Effector memory CD4-positive, alpha-beta T cell (primary cell): Measurements from ENCODE around the gene AMZ2.

Experiments
- DNase-seq, 3 donors: peaks; one replicate each; pipeline ENCODE4 v3.0.0-alpha.2; 2020
- H3K27ac ChIP-seq: 2 replicates; pipeline ENCODE4 v1.7.0; 2013; ENCODE audit warnings: mild to moderate bottlenecking, low read length, moderate library complexity; ENCODE audit not compliant: insufficient read depth, poor library complexity, severe bottlenecking
- H3K27me3 ChIP-seq: replicated peaks from 2 replicates; pipeline ENCODE4 v1.7.0; 2013; ENCODE audit warnings: mild to moderate bottlenecking, low read length; ENCODE audit not compliant: insufficient read depth, control insufficient read depth, poor library complexity, severe bottlenecking
- H3K36me3 ChIP-seq: 2 replicates; pipeline ENCODE4 v1.7.0; 2013; ENCODE audit warnings: mild to moderate bottlenecking, low read length, moderate library complexity; ENCODE audit not compliant: control insufficient read depth, insufficient read depth
- H3K4me1 ChIP-seq: 2 replicates; pipeline ENCODE4 v1.7.0; 2013; ENCODE audit warnings: low read length, mild to moderate bottlenecking; ENCODE audit not compliant: control insufficient read depth, insufficient read depth, poor library complexity, severe bottlenecking
- H3K4me3 ChIP-seq: 2 replicates; pipeline ENCODE4 v1.7.0; 2013; ENCODE audit warnings: low read length, low read depth, mild to moderate bottlenecking; ENCODE audit not compliant: insufficient read depth, poor library complexity, severe bottlenecking
- H3K9me3 ChIP-seq: 2 replicates; pipeline ENCODE4 v1.7.0; 2013; ENCODE audit warnings: mild to moderate bottlenecking, low read length, moderate library complexity; ENCODE audit not compliant: control insufficient read depth

AMZ2 gene

GRCh38 chr17:68290268-68290954, 42.6 kb downstream of the AMZ2 start:
- H3K9me3 ChIP-seq: no peaks in the 10 kb centered on the region
- H3K27ac ChIP-seq: peak overlapping the region; percentile 96
- no peaks in the 10 kb centered on the region for H3K27me3 ChIP-seq
- peak overlapping the region; percentile 80 for H3K4me3 ChIP-seq
- peaks cover 25% of the 10 kb centered on the region for H3K4me1 ChIP-seq
- peak; percentile 64 to 69 (median 67) for DNase-seq
- H3K36me3 ChIP-seq: no peaks in the 10 kb centered on the region

DNA sequence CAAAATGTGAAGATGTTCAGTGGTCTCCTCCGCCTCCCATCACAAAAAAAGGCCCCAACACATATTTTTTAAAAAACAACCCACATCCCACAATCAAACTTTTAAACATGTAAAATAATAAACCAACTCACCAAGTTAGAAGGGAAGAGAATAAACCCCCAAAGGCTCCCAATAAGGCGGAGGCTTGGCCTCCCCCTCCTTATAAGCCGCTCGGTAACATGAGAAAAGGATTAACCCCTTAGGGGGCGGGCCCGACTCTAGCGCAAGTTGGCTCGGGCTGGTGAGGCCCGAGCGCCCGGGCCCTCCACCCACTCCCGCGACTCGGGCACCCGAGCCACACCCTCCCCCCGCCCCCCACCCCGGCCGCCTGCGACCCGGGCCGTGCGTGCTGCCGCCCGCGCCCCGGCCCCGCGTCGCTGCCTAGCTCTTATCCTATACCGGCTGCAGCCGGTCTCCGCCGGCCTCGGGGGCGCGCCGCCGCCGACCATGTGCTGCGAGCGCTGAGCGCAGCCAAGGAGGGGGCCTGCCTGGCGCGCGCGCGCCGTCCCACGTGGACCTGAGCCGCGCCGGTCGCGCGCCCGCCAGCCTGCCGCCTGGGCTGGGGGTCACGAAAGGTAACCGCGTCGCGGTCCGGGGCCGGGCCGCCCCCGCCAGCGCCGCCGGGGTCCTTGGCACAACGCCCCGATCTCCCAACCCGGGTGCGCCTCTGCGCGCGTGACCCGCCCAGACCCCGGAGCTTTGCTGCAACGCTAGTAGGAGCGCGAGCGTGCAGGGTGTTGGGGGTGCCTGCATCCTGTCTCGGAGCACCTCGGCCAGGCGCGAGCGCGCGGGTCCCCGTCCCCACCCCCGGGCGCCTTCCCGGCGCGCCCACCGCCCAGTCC, 43.4 kb downstream of the AMZ2 start, which contains the start of the genes ARSG and SLC16A6:
ARSG (plus strand) TSS at position 541 of the 881 bp plus-strand sequence. CDS start 15,999 bp downstream, outside the sequence.
SLC16A6 (minus strand) TSS at position 173 of the 881 bp plus-strand sequence. CDS start 12,807 bp downstream, outside the sequence.
- DNase-seq: peak; percentile 69 to 77 (median 74)
- Histone ChIP-seq H3K4me3 (peak within 1 kb of the TSS; percentile 80), H3K9me3 (no peaks in the 10 kb centered on the region), H3K4me1 (peaks cover 31% of the 10 kb centered on the region), H3K27ac (peak within 1 kb of the TSS; percentile 96), H3K36me3 (no peaks in the 10 kb centered on the region), H3K27me3 (no peaks in the 10 kb centered on the region)

DNA sequence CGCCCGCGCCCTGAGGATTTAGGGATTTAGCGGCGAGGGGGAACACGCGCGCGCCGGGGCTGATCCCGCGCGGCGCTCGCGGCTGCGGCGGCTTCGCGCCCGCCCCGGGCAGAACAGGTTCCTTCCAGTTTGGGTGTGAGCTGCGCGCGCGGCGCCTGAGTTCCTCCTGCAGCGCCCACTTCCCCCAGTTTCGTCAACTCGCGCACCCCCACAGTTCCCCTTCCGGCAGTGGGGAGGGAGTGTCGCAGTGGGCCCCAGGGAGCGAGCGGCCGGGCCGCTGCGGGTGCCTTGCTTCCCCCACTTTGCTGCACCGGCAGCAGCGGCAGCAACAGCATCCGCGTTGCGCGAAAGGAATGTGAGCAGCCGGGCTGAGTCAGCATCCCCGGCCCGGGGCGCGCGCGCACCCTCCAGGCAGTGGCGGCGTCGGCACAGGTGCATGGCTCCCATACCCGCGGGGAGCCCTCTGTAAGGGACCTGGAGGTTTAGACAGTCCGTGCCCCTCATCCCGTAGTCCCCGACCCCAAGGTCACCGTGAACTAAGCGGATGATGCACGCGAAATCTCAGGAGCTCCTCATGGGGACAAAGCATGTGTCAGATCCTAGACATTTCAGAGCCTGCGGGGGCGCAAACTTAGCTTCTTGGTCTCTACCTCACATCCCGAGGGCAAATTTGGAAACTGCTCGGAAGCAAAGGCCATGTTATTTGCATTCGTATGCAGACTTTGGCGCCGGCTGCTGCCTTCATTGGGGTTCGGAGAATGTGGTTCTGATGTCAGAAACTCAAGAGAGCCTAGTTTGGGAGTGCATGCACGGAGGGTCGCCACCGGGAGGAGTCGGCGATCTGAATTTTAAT, 44.2 kb downstream of the AMZ2 start:
- no peaks in the 10 kb centered on the region for H3K27me3 ChIP-seq
- peaks cover 39% of the 10 kb centered on the region for H3K4me1 ChIP-seq
- peak; percentile 90 to 93 (median 91) for DNase-seq
- H3K27ac ChIP-seq: peak overlapping the region; percentile 96
- H3K9me3 ChIP-seq: no peaks in the 10 kb centered on the region
- peak overlapping the region; percentile 80 for H3K4me3 ChIP-seq
- no peaks in the 10 kb centered on the region for H3K36me3 ChIP-seq

DNA sequence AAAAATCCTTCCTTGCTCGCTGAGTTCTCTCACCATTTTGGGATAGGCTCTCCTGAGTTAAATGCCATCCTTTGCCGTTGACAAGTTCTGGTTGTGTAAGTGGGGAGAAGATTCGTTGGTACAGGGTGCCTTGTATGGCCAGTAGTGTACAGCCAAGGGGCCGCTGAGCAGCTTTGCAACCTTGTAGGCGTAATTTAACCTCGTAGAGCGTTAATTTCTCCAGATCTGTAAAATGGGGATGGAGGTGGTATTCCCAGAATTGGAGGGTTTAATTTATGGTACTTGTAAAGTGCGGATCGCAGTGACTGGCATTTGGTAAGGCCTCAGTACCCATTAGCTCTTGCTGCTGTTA, 44.8 kb downstream of the AMZ2 start:
- H3K27ac ChIP-seq: peak overlapping the region; percentile 96
- H3K4me3 ChIP-seq: peak overlapping the region; percentile 80
- H3K4me1 ChIP-seq: peaks cover 45% of the 10 kb centered on the region

GRCh38 chr17:68293490-68294195, 45.8 kb downstream of the AMZ2 start:
- H3K36me3 ChIP-seq: no peaks in the 10 kb centered on the region
- no peaks in the 10 kb centered on the region for H3K27me3 ChIP-seq
- no peak overlapping the region for H3K4me3 ChIP-seq
- no peaks in the 10 kb centered on the region for H3K9me3 ChIP-seq
- no peak for DNase-seq
- no peak overlapping the region for H3K27ac ChIP-seq
- peaks cover 50% of the 10 kb centered on the region for H3K4me1 ChIP-seq

More for the DNA sequence above, 44.8 kb downstream of the AMZ2 start:
- DNase-seq: no peak
- Histone ChIP-seq H3K9me3 (no peaks in the 10 kb centered on the region), H3K36me3 (no peaks in the 10 kb centered on the region), H3K27me3 (no peaks in the 10 kb centered on the region)

DNA sequence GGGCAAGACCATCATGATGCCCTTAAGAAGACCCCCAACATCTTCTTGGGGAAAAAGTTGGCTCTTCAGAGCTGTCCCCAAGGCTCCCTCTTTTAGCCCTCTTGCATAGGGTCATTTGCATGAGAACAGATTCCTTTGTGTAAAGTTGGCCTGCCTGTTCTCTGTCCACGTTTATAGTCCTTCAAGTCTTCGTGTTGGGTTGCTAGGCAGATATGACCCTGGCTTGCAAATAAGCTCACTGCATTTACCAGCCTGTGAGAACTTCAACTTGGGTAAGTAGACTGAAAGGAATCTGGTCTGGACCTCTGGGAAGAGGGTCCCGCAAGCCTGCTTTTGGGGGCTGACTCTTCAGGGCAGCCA, 46.3 kb downstream of the AMZ2 start:
- peaks cover 51% of the 10 kb centered on the region for H3K4me1 ChIP-seq

DNA sequence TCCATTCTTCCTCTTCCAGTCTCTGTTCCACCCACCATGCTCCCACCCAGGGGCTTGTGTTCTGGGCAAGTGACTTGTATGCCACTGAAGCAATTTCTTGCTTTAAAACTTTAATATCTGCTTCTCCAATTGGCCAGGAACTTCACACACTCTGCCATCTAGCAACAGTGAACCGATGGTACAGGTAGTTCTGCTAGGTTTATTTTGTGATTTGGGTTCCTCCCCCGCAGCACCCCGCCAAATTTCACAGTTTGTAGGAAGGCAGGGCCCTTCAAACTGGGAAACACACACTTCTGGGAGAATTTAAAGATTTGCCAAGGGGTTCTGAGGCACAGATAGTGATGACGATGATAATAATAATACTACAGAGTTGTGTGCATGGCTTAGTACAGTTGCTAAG, 46.8 kb downstream of the AMZ2 start:
- Histone ChIP-seq H3K27me3 (no peaks in the 10 kb centered on the region), H3K9me3 (no peaks in the 10 kb centered on the region), H3K27ac (no peak overlapping the region), H3K36me3 (no peaks in the 10 kb centered on the region), H3K4me1 (peaks cover 47% of the 10 kb centered on the region), H3K4me3 (no peak overlapping the region)
- no peak for DNase-seq

More for the DNA sequence above, 46.3 kb downstream of the AMZ2 start:
- no peak overlapping the region for H3K4me3 ChIP-seq
- no peaks in the 10 kb centered on the region for H3K27me3 ChIP-seq
- H3K27ac ChIP-seq: no peak overlapping the region
- no peak for DNase-seq
- H3K36me3 ChIP-seq: no peaks in the 10 kb centered on the region
- H3K9me3 ChIP-seq: no peaks in the 10 kb centered on the region

DNA sequence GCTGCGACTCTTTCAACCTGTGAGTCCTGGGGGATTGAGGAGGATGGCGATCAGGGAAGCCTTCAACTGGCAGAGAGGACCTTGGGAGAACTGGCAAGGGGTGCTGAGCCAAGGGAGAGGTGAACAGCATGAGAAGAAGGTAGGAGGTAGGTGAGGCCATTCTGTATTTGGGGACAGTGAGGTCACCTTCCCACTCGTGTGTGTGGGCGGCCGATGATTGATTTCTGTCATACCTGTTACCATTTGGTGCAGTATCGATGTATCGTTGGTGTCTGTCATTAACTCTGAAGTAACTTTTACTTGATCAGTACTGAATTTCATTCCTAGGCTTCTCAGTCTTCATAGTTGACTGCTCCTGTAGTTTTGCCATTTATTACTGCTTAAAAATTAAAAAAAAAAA, 47.2 kb downstream of the AMZ2 start:
- Histone ChIP-seq H3K9me3 (no peaks in the 10 kb centered on the region), H3K27ac (no peak overlapping the region), H3K27me3 (no peaks in the 10 kb centered on the region), H3K36me3 (no peaks in the 10 kb centered on the region), H3K4me3 (no peak overlapping the region), H3K4me1 (peaks cover 43% of the 10 kb centered on the region)
- DNase-seq: no peak
